Lower leg skin (tissue), 3 donors: ENCODE measurements around the gene HCN2.

Experiments
- CTCF ChIP-seq, 3 donors: fragments of 450-650 bp; IDR thresholded peaks; one replicate each; pipeline ENCODE4 v1.5.1; 2016; ENCODE audit warnings: antibody characterized with exemption in 3 of 3, mild to moderate bottlenecking in 3 of 3, moderate library complexity in 2 of 3
- POLR2A ChIP-seq, 2 donors: fragments of 450-650 bp; IDR thresholded peaks; one replicate each; pipeline ENCODE4 v1.6.1; 2016 to 2017; ENCODE audit warnings: antibody characterized with exemption in 2 of 2, mild to moderate bottlenecking in 1 of 2, moderate library complexity in 1 of 2

DNA sequence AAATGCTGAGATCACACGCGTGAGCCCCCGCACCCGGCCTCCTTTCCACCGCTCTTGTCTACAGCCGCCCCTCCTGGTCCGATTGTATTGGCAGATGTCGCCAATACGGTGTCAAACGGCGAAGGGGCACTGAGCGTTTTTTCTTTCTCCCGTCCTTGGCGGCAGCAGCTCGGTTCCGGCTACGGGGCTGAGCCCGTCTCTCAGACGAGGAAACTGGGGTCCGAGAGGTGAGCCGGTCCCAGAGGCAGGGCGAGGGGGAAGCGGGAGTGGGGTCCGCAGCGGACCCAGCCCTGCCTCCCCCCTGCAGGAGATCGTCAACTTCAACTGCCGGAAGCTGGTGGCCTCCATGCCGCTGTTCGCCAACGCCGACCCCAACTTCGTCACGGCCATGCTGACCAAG is 23.3 kb downstream of the HCN2 start:
- TF ChIP-seq CTCF (IDR thresholded peaks at IDR 0.05) (no peak), POLR2A (IDR thresholded peaks at IDR 0.05) (no peak)
